PFSK-1 (cell line): ENCODE data around the gene EP400.

Experiments used
- FOXP2 ChIP-seq: optimal IDR thresholded peaks from 2 replicates; pipeline ENCODE3; 2011; ENCODE audit warnings: borderline replicate concordance, control low read depth, inconsistent platforms; ENCODE audit not compliant: insufficient read depth; ENCODE audit errors: extremely low read length, extremely low read depth
- POLR2AphosphoS5 ChIP-seq: IDR thresholded peaks from 2 replicates; pipeline ENCODE4 v1.6.1; 2012; ENCODE audit warnings: low read depth, mild to moderate bottlenecking, control low read depth, low read length, moderate library complexity
- REST ChIP-seq, 2 experiments: IDR thresholded peaks; 2 replicates each; pipeline versions ENCODE4 v1.6.1 to v1.8.0; 2011 to 2012; ENCODE audit warnings: low read depth in 2 of 2, low read length in 2 of 2, control low read depth in 1 of 2, inconsistent platforms in 1 of 2, mild to moderate bottlenecking in 1 of 2, moderate library complexity in 1 of 2; ENCODE audit not compliant: insufficient read depth in 1 of 2
- SIN3A ChIP-seq: IDR thresholded peaks from 2 replicates; pipeline ENCODE4 v1.6.1; 2012; ENCODE audit warnings: mild to moderate bottlenecking, low read length, moderate library complexity, borderline replicate concordance; ENCODE audit not compliant: insufficient read depth
- TAF1 ChIP-seq: IDR thresholded peaks from 2 replicates; pipeline ENCODE4 v1.6.1; 2012; ENCODE audit warnings: low read length, control low read depth, borderline replicate concordance; ENCODE audit not compliant: insufficient read depth

EP400 gene

GRCh38 chr12:132052196-132052932 is 102.6 kb downstream of the EP400 start:
- no peak for TF ChIP-seq FOXP2
- TF ChIP-seq TAF1, result no peak
- TF ChIP-seq SIN3A, result no peak
- TF ChIP-seq POLR2AphosphoS5, result no peak
- no peak for TF ChIP-seq REST (IDR thresholded peaks at IDR 0.05; ENCODE audit: insufficient read depth in 1 of 2, low read depth in 2 of 2, low read length in 2 of 2)

DNA sequence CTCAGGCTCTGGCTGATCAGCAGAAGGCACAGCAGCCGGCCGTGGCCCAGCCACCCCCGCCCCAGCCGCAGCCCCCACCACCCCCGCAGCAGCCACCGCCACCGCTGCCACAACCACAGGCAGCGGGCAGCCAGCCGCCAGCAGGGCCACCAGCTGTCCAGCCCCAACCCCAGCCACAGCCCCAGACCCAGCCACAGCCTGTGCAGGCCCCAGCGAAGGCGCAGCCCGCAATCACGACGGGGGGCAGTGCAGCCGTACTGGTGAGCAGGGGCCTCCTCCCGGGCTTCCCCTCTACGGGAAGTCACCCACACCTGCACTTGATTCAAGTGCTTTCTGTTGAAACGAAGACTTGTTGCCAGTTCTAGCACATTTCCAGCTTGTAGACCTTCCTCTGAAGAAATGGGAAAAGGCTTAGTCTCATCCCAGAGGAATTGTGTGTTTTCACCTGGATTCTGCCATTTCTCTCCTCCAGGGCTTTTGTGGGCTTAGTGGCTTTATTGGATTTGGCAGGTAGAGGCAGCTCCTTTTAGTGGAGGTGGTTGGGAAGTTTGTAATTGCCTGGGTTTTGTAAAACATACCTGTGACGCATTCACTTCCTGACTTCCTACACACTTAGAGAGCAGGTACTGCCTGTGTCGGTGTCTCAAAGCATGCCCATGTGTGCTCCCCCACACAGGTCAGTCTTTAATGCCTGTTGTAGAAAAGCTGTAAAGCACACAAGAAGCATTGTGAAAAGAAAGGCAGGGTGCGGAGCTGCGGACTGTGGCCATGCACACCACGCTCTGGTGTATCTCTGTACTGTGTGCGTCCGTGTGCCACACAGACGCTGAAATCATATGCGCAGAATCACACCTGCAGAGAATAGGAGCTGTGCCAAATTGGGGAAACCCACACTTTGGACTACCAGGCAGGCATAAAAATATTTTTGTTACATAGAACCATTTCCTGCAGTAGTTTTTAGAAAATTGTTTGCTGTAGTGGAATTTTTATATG is 103.9 kb downstream of the EP400 start:
- TF ChIP-seq TAF1 (no peak), POLR2AphosphoS5 (no peak), REST (IDR thresholded peaks at IDR 0.05; ENCODE audit: insufficient read depth in 1 of 2, low read depth in 2 of 2, low read length in 2 of 2) (no peak), SIN3A (no peak), FOXP2 (no peak)

DNA sequence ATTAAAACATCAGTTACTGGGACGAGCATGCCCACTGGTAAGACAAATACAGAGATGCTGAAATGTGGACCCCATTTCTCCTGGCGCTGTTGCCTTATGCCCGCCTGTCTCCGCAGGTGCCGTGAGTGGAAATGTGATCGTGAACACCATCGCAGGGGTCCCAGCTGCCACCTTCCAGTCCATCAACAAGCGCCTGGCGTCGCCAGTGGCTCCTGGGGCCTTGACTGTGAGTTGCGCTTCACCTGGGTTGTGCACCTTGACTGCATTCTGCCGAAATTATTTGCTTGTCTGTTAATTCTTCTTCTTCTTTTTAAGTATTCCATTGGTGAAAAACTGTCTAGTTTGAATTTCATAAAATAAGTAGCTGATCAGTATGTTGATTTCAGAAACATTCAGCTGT is 105.2 kb downstream of the EP400 start:
- TF ChIP-seq REST (IDR thresholded peaks at IDR 0.05; ENCODE audit: insufficient read depth in 1 of 2, low read depth in 2 of 2, low read length in 2 of 2), result no peak
- TF ChIP-seq SIN3A, result no peak
- TF ChIP-seq TAF1, result no peak
- TF ChIP-seq POLR2AphosphoS5, result no peak
- TF ChIP-seq FOXP2, result no peak

DNA sequence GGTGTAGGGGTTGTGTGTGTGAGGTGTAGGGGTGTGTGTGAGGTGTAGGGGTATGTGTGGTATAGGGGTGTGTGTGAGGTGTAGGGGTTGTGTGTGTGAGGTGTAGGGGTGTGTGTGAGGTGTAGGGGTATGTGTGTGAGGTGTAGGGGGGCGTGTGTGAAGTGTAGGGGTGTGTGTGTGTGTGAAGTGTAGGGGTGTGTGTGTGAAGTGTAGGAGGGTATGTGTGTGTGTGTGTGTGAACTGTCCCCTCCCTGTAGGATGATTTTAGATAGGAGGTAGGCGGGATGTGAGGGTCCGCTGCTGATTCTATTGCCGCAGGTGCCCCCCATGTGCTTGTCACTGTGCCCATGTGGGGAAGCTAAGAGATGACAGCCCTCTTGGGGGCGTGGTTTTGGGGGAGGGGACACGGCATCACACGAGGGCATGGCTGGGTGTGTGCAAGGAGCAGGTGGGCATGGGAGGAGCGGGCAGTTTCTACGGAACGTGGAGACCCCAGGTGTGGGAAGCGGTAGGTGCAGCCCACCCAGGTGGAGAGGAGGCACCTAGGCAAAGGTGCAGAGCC is 105.9 kb downstream of the EP400 start:
- TF ChIP-seq REST (IDR thresholded peaks at IDR 0.05; ENCODE audit: insufficient read depth in 1 of 2, low read depth in 2 of 2, low read length in 2 of 2) (no peak), POLR2AphosphoS5 (no peak), FOXP2 (no peak), TAF1 (no peak), SIN3A (no peak)
